Endothelial cell of umbilical vein (primary cell): ENCODE results near the gene IQCE. TPM values are rescaled to one million over a fixed set of nuclear protein-coding genes. Genes with fewer than 3 reads are reported as not detected.

Experiments used
- BruUV-seq: library from RNA; stranded (reverse); fragments of 400-500 nt; replicated peaks from 2 replicates; lab custom pipeline; 2021; lab: Mats Ljungman, UMichigan
- CTCF ChIA-PET: fragments of 300-600, 350-600 bp; sonication (Branson Sonifier 250); formaldehyde crosslinking; loops from one replicate; lab custom pipeline; 2021; ENCODE audit warnings: antibody characterized with exemption, inconsistent platforms; lab: Charles Lee
- POLR2A ChIA-PET: fragments of 300-600, 350-600 bp; sonication (Branson Sonifier 250); formaldehyde crosslinking; loops from one replicate; lab custom pipeline; 2021; ENCODE audit warnings: antibody characterized with exemption, inconsistent platforms; lab: Charles Lee
- DNase-seq: peaks from one replicate; pipeline ENCODE4 v3.0.0-alpha.2; 2011; ENCODE audit warnings: low read depth, low spot score
- FAIRE-seq: peaks from 2 replicates; lab custom pipeline; 2011; peaks lifted over from hg19 to GRCh38; lab: Jason Lieb, UNC
- H2AFZ ChIP-seq: 2 replicates; pipeline ENCODE4 v1.6.0; 2012; ENCODE audit warnings: low read depth, low read length, control low read depth, inconsistent platforms
- H3K27ac ChIP-seq: 2 replicates; pipeline ENCODE4 v1.5.1; 2011; ENCODE audit warnings: low read depth, mild to moderate bottlenecking, control low read depth, low read length, moderate library complexity; ENCODE audit not compliant: insufficient read depth
- H3K27me3 ChIP-seq, 2 experiments: 2 replicates each; pipeline versions ENCODE4 v1.6.0 to v1.6.1; 2011; ENCODE audit warnings: low read length in 2 of 2, mixed read lengths in 1 of 2; ENCODE audit not compliant: control insufficient read depth in 2 of 2, insufficient read depth in 2 of 2
- H3K36me3 ChIP-seq, 2 experiments: 2 replicates in 1 of 2; 3 replicates in 1 of 2; pipeline ENCODE4 v1.5.1; 2011; ENCODE audit warnings: low read length in 2 of 2, mild to moderate bottlenecking in 1 of 2, moderate library complexity in 1 of 2; ENCODE audit not compliant: control insufficient read depth in 2 of 2, insufficient read depth in 2 of 2; ENCODE audit errors: extremely low read depth in 1 of 2
- H3K4me1 ChIP-seq: 3 replicates; pipeline ENCODE4 v1.5.1; 2011; ENCODE audit warnings: mild to moderate bottlenecking, low read length; ENCODE audit not compliant: control insufficient read depth, insufficient read depth; ENCODE audit errors: extremely low read depth
- H3K4me2 ChIP-seq: 2 replicates; pipeline ENCODE4 v1.6.1; 2011; ENCODE audit warnings: low read length, control low read depth, mixed read lengths; ENCODE audit not compliant: insufficient read depth
- H3K4me3 ChIP-seq, 3 experiments: fragments of 200-600 bp in 1 of 3; sonication (generic), shearing (Covaris generic) in 1 of 3; replicated peaks in 1 of 3; 2 replicates each; pipeline ENCODE4 v1.5.1; 2011 to 2016; ENCODE audit warnings: control low read depth in 3 of 3, low read length in 3 of 3, mild to moderate bottlenecking in 2 of 3, inconsistent platforms in 1 of 3, low read depth in 1 of 3, moderate library complexity in 1 of 3; ENCODE audit not compliant: insufficient read depth in 1 of 3
- H3K79me2 ChIP-seq: 2 replicates; pipeline ENCODE4 v1.6.0; 2012; ENCODE audit warnings: low read length, inconsistent platforms; ENCODE audit not compliant: control insufficient read depth, insufficient read depth
- H3K9ac ChIP-seq: replicated peaks from 2 replicates; pipeline ENCODE3; 2011; ENCODE audit warnings: low read length, control low read depth; ENCODE audit not compliant: insufficient read depth; ENCODE audit errors: extremely low read depth
- H3K9me1 ChIP-seq: replicated peaks from 3 replicates; pipeline ENCODE4 v1.6.0; 2011; ENCODE audit warnings: mild to moderate bottlenecking, low read length; ENCODE audit not compliant: control insufficient read depth, insufficient read depth; ENCODE audit errors: extremely low read depth
- H3K9me3 ChIP-seq: replicated peaks from 2 replicates; pipeline ENCODE4 v1.5.1; 2012; ENCODE audit warnings: low read length, inconsistent platforms; ENCODE audit not compliant: control insufficient read depth, insufficient read depth
- H4K20me1 ChIP-seq: replicated peaks from 2 replicates; pipeline ENCODE3; 2011; ENCODE audit warnings: mild to moderate bottlenecking, low read length; ENCODE audit not compliant: control insufficient read depth, insufficient read depth; ENCODE audit errors: extremely low read depth
- EZH2 ChIP-seq: IDR thresholded peaks from 2 replicates; pipeline ENCODE4 v1.6.1; 2012; ENCODE audit warnings: borderline replicate concordance, low read depth, mild to moderate bottlenecking, moderate library complexity, low read length, inconsistent platforms; ENCODE audit not compliant: severe bottlenecking
- FOS ChIP-seq: IDR thresholded peaks from 2 replicates; pipeline ENCODE4 v1.6.1; 2011; ENCODE audit warnings: mild to moderate bottlenecking, low read length, moderate library complexity, borderline replicate concordance; ENCODE audit not compliant: insufficient read depth
- GATA2 ChIP-seq: IDR thresholded peaks from 2 replicates; pipeline ENCODE4 v1.7.0; 2011; ENCODE audit warnings: low read depth, mild to moderate bottlenecking, moderate library complexity, mixed read lengths, low read length; ENCODE audit not compliant: insufficient read length, insufficient read depth
- JUN ChIP-seq: IDR thresholded peaks from 2 replicates; pipeline ENCODE4 v1.6.1; 2011; ENCODE audit warnings: borderline replicate concordance, low read depth; ENCODE audit not compliant: insufficient read length, insufficient read depth
- MAX ChIP-seq: IDR thresholded peaks from 2 replicates; pipeline ENCODE4 v1.6.1; 2011; ENCODE audit not compliant: insufficient read depth, insufficient read length
- MYC ChIP-seq: IDR thresholded peaks from one replicate; pipeline ENCODE4 v1.6.1; 2011; ENCODE audit warnings: mild to moderate bottlenecking, low read depth, low read length
- POLR2A ChIP-seq: IDR thresholded peaks from 2 replicates; pipeline ENCODE4 v1.6.1; 2012; ENCODE audit warnings: low read depth, mild to moderate bottlenecking, control low read depth, low read length
- POLR2AphosphoS5 ChIP-seq: IDR thresholded peaks from 2 replicates; pipeline ENCODE4 v1.6.1; 2012; ENCODE audit warnings: low read depth, mild to moderate bottlenecking, control low read depth, low read length, moderate library complexity; ENCODE audit not compliant: insufficient read depth
- dilution Hi-C: fragments of 300-500 bp; cut with MboI; formaldehyde crosslinking; loops from one replicate; pipeline ENCODE4 v1.15.0; 2019; ENCODE audit warnings: low sequenced_read_pairs; ENCODE audit not compliant: extremely low pct_ligation_motif_present
- intact Hi-C: fragments of 100-400 bp; cut with micrococcal nuclease; formaldehyde crosslinking; loops from one replicate; pipeline ENCODE4 v1.10.0; 2022
- polyA plus RNA-seq, 4 experiments: library from polyadenylated mRNA; depleted of rRNA in 3 of 4; stranded (reverse) in 3 of 4; unstranded in 1 of 4; fragments of >200 nt; gene quantifications; 2 replicates each; pipeline versions ENCODE4 v1.2.1 to v1.2.3, GENCODE V29; 2011 to 2012; ENCODE audit warnings: missing spikeins in 1 of 4
- total RNA-seq: library from RNA; stranded (reverse); gene quantifications from 2 replicates; pipeline ENCODE4 v1.2.3, GENCODE V29; 2021
- TF ChIP-seq, protein P1 (sequence below), 2 donors: IDR thresholded peaks; 1 replicate in 1 of 2; 2 replicates in 1 of 2; pipeline ENCODE4 v1.5.1; 2011; ENCODE audit warnings: low read length in 2 of 2, mild to moderate bottlenecking in 2 of 2, moderate library complexity in 2 of 2, control low read depth in 1 of 2, inconsistent platforms in 1 of 2, low read depth in 1 of 2; ENCODE audit not compliant: insufficient read depth in 1 of 2; ENCODE audit errors: extremely low read depth in 1 of 2

The IQCE gene
- total and polyA plus RNA-seq, 2 donors (not counting 3 experiments of a cell fraction or from before 2014, with no cell fraction given), result 4.9 to 14.5 TPM

GRCh38 chr7:2646336-2646679 lies 87.5 kb downstream of the IQCE start:
- no peak overlapping the region for H3K4me3 ChIP-seq
- dilution Hi-C loops, result no loop called here
- peaks cover 31% of the 10 kb centered on the region for H3K4me1 ChIP-seq
- H3K27ac ChIP-seq, result no peak overlapping the region
- no peaks in the 10 kb centered on the region for H3K27me3 ChIP-seq
- BruUV-seq, result no TSS peak
- no peak overlapping the region for H3K9ac ChIP-seq
- intact Hi-C loops, result no loop called here
- DNase-seq (no peak), FAIRE-seq (no peak)
- CTCF ChIA-PET, result interaction anchor here (5.4 kb wide), 1 partner anchor 39 kb away, joined by 55 read pairs; no protein-coding TSS in a partner anchor
- POLR2A ChIA-PET, result no interaction called here
- no peaks in the 10 kb centered on the region for H3K9me1 ChIP-seq
- H2AFZ ChIP-seq, result no peak overlapping the region
- no peaks in the 10 kb centered on the region for H4K20me1 ChIP-seq
- H3K9me3 ChIP-seq, result no peaks in the 10 kb centered on the region
- H3K4me2 ChIP-seq, result no peak overlapping the region
- TF ChIP-seq MYC (no peak), FOS (no peak), JUN (no peak), POLR2AphosphoS5 (no peak), GATA2 (no peak), MAX (no peak), EZH2 (no peak), POLR2A (no peak)
- TF ChIP-seq, protein P1, sequence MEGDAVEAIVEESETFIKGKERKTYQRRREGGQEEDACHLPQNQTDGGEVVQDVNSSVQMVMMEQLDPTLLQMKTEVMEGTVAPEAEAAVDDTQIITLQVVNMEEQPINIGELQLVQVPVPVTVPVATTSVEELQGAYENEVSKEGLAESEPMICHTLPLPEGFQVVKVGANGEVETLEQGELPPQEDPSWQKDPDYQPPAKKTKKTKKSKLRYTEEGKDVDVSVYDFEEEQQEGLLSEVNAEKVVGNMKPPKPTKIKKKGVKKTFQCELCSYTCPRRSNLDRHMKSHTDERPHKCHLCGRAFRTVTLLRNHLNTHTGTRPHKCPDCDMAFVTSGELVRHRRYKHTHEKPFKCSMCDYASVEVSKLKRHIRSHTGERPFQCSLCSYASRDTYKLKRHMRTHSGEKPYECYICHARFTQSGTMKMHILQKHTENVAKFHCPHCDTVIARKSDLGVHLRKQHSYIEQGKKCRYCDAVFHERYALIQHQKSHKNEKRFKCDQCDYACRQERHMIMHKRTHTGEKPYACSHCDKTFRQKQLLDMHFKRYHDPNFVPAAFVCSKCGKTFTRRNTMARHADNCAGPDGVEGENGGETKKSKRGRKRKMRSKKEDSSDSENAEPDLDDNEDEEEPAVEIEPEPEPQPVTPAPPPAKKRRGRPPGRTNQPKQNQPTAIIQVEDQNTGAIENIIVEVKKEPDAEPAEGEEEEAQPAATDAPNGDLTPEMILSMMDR (IDR thresholded peaks at IDR 0.05; ENCODE audit: extremely low read depth in 1 of 2, insufficient read depth in 1 of 2, low read depth in 1 of 2, low read length in 2 of 2), result no peak
- H3K36me3 ChIP-seq, result peaks cover 15 to 31% of the 10 kb centered on the region in 2 experiments
- H3K79me2 ChIP-seq, result peaks cover 39% of the 10 kb centered on the region
